GM21390 (cell line): ENCODE measurements around the gene COL27A1.
"Not testable (repeated sequence)": the region's sequence is repeated elsewhere in the genome, so short reads cannot be mapped to it uniquely, and the experiment has no call there.

Source experiments
- ATAC-seq: cut with Tn5 transposase; IDR thresholded peaks from one replicate; pipeline ENCODE4 v1.9.1; 2021; ENCODE audit not compliant: unreplicated experiment

Gene COL27A1

DNA sequence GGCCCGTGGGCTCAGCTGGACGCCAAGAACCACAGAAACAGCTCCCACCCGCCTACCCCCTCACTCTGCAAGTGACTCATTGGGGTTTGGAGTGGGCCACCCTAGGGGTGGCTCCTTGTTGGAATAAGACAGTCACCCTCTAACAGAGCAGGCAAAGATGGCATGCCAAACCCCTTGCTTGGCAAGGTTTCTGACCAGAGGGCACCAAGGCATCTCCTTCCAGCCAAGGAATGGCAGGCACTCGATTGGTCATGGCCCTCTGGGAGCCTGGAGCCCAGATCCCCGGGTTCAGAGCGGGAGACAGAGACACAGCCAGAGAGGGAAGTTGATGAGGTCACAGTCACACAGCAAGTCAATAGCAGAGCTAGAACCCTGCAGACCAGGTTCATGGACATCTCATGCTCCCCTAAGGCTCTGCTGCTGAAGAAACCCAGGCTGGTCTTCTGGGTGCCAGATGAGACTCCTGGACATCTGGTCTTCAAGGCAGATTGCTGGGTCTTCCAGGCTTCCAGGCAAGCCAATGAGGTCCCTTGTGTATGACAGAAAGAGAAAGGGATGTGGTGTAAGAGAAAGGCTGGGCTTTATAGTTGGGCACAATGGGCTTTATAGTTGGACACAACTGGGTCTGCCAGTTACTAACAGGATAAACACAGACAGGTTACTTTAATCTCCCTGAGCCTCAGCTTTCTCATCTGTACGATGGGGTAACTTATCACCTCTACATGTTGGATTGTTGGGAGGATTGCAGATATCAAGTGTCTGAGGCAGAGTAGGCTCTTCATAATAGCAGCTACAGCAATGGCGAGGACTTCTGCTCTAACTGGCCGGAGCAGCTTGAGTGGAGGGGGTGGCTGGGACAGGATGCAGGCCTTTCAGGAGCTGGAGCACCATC lies 33.0 kb upstream of the COL27A1 start:
- ATAC-seq, result no peak

DNA sequence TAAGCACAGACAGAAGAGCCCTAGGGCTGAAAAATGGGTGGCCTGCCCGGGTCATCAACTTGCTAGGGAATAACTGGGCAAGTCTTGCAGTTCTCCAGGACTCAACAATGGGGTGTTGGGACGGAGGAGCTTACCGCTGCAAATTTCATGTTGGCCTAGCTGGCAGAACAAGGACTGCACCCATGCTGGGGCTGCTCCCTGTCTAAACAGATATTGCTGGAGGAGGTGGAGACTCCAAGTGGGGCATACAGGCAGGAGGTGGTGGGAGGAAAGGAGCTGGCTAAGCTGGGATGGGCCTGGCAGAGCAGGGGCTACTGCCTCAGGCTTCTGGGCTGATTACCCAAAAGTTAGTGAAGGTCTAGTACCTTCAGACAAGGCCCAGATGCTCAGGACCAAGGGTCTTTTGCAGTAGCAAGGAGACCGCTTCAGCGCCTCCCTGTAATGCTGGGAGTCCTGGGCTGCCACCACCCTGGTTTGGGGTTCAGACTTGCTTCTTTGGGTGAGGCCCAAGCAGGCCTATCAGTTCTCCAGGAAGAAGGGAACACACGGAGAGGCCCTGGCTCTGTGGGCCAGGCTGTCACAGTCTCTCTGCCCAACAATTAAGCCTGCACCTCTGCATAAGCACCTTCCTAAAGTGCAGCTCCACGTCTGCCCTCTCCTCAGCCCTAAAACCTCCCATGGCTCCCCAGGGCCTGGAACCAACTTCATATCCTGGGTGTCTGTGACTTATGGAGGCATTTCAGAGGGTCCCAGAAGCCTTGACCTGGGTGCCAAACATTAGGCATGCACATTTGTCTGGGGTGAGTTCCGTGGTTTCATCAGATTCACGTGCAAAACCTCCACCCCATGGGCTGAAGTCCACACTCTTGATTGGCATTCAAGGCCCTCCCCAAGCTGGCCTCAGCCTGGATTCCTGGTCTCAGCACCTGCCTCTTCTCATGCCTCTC lies 32.0 kb upstream of the COL27A1 start:
- no peak for ATAC-seq

DNA sequence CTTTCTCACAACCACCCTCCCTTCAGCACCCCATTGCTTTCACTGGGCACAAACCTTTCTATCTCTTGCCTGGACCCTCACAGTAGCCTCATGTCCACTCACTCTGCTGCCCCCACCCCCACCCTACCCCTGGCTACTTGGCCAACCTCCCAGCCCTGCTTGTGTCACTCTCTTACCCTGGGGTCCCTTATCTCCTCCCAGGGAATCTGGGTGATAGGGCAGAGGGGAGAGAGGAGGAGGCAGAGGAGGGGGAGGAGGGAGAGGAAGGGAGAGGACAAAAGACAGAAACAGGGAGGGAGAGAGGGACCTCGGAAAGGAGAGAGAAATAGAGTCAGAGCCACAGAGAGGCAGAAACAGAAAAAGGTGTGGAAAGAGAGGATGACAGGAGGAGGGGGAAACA lies 31.2 kb upstream of the COL27A1 start:
- no peak for ATAC-seq

DNA sequence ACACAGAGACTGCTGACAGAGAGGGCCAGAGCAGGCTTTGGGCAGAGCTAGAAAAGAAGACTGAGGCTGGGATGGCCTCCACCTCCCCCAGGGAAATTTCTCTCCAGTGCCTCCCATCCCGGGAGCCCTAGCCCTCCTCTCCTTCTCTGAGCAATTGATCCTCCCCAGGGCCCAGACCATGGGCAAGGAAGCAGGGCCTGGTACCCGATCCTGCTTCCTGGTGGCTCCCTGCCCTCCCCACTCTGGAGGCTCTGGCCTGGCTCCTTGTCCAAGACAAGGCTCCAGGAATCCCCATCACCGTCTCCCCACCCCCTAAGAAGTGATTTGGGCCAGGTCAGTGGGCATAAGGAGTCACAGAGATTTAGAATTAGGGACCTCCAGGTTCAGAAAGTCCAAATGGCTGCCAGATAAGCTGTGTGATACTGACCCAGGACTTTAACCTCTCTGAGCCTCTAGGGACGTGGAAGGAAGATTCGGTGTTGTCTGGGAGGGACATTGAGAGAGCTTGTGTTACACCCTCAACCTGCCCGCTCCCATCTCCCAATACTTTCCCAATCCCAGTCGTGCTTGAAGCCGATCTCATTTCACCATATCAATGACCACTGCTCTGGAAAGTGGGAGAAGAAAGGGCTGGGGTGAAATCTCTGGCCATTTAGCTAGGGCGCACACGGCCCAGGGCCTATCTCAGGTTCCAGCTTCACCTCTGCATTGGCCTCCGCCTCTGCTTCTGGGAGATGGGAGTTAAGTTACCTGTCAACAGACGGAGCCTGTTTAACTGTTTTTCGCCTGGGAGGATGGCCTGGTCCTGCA lies 30.5 kb upstream of the COL27A1 start:
- no peak for ATAC-seq

DNA sequence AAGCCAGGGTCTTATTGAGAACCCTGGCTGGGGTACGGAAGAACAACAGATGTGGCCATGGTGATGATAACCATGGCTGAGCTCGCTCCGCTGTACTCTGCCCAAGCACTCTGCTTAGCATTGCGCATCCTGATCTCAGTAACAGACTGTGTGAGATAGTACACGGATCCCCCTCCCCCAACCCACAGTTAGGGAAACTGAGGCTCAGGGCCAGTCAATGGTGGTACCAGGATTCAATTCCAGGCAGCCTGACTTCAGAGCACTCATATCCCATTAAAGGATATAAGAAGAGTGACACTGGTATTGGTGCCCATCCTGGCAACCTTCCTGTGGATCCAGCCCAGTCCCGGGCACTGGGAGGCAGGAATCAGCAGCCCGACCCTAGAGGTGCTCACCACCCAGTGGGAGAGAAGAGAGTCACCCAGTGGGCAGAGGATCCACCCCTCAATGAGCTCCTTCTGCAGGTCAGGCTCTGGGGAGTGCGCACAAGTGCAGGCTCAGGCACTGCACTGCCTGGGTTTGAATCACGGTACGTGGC lies 29.8 kb upstream of the COL27A1 start:
- no peak for ATAC-seq

DNA sequence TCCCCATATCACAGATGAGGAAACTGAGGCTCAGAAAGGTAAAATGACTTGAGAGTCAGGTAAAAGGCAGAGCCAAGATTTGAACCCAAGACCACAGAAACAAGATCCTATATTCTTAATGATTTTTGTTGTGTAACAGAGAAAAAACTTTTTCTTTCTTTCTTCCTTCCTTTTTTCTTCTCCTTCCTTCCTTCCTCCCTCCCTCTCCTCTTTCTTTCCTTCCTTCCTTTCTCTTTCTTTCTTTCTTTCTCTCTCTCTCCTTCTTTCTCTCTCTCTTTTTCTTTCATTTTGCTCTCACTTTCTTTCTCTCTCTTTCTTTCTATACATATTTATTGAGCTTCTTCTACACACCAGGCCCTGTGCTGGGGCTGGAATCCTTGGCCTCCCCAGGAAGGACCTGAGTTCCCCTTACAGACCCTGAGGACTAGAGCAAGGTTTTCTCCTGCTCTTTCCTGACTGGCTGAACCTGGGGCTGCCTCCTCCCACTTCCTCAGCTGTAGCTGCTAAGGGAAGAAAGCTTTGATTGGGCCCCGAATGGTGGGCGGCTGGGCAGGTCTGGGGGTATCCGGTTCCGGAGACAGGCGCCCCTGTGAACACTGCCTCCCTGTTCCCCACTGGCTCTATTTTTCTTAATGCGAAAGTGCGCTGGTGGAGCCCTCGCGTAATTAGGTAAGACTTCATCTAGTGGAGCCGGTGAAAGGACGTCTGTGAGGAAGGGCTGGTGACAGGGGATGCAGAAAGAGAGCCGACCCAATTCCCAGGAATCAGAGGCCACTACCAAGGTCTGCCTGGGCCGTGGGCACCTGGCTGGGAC lies 28.9 kb upstream of the COL27A1 start:
- ATAC-seq, result no peak

DNA sequence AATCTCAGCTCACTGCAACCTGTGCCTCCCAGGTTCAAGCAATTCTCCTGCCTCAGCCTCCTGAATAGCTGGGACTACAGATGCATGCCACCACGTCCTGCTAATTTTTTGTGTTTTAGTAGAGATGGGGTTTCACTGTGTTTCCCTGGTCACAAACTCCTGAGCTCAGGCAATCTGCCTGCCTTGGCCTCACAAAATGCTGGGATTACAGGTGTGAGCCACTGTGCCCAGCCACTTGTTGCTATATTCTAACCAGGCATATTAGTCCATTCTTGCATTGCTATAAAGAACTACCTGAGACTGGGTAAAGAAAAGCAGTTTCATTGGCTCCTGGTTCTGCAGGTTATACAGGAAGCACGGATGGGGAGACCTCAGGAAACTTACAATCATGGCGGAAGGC lies 26.6 kb upstream of the COL27A1 start:
- ATAC-seq, result not testable (repeated sequence)

DNA sequence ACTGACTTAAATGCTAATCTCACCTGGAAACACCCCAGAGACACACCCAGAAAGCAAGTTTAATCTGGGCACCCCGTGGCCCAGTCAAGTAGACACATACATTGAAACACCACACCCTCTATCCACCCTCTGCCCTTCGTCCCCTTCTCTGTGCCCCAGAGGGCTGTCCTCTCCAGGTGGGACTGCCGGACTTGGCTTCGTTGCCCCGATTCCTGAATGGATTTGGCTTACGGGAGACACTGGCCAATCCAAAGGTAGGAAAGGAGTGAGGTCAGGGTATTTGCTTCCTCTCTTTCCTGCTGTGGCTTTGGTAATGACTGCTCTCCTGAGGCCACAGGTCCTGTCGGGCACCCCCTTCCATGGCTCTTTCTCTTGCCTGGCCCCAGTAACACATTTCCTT lies 25.2 kb upstream of the COL27A1 start:
- no peak for ATAC-seq

DNA sequence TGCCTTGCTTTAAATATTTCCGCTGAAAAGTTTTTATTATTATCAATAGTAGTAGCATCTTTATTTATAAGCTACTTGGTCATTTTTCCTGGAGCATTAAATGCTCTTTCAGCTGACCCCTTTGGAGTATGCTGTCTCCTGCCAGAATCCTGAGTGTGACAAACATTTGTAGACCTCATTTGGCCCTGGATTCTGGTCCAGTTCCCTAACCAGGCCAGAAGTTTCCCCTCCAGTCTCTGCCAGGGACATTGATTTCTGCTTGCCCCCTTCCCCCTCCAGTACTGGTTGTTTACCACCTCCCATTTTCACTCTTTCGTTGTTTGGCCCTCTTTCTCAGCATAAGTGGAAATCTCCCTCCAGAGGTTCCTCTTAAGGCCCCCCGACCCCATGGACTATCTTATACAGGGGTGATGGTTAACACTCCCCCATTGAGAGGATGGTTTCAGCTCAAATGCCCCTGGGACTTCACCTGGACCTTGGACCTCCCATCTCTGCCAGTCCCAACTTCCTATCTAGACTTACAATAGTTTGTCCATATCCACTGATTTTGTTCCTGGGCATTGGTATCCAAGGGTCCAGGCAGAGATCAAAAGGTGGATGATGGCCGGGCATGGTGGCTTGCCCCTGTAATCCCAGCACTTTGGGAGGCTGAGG lies 24.6 kb upstream of the COL27A1 start:
- ATAC-seq, result no peak

DNA sequence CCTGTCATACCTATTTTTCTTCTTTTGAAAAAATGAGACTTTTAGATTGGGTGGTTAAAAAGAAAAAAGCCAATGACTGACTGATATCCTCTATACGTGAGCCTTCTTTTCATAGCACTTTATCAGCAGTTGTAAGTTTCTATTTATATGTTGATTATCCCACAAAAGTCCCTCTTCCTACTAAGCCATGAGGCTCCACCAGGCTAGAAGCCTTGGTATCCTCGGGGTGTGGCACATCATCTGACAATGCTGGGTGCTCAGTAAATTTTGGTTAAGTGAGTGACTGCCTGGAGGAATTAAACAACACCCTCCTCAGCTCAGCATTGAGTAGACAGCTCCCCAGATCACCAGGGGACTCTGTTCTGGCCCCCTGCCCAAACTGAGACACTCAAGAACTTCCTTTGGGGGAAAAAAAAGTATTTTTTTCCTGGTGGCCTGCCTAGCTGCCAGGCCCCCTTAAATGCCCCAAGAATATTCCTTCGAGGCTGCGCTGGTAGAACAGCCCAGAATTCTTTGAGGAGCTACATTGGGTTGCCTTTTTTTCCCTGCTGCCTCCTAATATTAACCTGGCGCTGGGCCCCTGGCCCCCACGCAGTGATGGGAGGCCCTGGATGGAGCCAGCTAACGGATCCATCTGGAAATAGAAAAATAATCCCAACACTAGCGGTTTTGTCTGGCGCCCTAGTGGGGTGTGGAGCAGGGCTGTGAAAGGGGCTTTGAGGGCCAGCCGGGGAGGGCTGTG lies 23.4 kb upstream of the COL27A1 start:
- no peak for ATAC-seq

DNA sequence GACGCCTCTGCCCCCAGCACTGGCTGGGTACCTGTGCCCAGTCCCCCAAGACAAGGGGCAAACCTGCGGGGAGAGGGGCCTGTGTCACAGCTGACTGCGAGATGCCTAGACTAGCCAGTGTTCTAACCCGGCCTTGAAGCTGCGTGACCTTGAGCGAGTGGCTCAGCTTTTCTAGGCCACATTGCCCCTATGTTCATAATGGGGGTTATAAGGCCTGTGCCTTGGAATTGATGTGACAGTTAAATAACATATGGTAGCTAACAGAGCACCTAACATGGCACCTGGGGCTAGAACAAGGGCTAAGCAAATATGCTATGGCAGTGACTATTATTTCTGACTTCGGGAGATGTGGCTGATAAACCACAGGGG lies 22.8 kb upstream of the COL27A1 start:
- no peak for ATAC-seq

DNA sequence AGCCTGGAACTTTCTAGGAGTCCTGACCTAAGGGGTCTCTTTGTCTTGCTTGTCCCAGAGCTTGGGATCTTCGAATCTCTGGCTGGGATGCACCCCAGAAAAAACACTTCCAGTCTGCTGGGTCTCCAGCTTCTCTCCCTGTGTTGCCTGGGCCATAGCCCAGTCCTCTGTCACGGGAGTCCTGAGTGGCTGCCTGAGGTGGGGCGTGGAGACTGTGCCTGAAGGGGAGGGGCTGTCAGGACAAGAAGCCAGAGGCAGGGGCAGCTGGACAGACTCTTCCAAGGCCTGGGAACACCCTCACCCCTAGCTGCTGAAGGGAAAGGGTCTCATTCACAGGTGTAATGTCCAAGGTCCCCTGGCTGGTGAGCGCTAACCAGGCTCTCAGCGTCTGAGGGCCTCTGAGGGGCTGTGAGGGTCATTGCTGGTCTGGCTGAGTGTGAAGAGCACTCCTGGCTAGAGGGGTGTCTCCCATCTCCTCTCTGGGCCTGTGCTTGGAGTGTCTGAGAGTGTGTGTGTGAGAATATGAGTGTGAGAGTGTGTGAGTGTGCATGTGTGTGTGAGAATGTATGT lies 20.4 kb upstream of the COL27A1 start:
- ATAC-seq, result no peak

DNA sequence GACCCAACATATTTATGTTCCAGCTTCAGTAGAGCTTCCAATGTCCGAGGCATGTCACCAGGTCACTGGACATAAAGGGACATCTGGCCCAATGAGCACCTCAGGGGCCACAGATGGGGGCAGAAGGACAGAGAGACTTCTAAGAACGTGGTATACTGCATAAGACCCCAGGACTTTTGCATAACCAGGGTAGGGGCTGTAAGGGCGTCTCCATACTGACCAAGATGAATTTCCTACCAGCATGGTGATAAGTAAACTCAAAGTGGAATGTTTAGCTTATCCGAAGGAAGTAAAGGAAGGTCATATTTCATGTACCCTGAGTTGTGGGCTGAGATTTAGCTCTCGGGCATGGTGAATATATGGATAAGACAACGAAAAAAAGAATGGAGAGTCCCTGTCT lies 17.5 kb upstream of the COL27A1 start:
- no peak for ATAC-seq

DNA sequence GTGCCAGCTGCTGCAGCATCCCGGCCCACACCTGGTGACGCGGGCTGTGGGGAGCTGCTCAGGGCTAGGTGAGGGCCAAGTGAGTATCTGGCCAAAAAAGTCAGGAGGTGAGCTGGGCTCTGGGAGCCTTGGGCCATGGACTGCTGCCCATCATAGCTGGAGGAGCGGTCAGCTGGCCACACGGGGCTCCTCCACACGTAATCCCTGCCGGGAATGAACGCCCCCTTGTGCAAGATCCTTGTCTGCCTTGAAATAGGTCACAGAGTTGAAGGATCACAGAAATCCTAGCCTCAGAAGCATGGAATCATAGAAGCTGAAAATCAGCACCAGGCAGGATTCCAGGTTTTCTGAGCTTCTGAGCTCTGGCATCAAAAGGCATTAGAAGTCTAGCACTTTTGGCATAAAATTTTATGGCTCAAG lies 16.8 kb upstream of the COL27A1 start:
- ATAC-seq, result no peak

DNA sequence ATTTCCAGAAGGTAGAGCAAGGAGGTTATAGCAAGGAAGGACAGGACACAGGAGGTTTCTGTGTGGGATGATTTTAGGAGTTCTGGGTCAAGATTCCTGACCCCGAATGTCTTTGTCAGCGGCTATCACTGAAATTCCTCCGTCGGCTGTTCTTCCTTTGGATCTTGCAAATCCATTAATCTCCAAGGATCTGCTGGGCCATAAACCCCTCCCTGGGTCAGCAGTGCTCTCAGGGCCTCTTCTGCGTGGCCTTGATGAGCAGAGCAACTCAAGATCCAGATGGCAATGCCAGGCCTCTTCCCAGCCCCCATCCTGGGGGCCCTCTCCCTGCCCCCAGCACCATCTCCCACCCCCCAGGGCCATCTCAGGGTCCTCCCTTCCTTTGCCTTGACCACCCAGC lies 16.3 kb upstream of the COL27A1 start:
- ATAC-seq, result no peak

DNA sequence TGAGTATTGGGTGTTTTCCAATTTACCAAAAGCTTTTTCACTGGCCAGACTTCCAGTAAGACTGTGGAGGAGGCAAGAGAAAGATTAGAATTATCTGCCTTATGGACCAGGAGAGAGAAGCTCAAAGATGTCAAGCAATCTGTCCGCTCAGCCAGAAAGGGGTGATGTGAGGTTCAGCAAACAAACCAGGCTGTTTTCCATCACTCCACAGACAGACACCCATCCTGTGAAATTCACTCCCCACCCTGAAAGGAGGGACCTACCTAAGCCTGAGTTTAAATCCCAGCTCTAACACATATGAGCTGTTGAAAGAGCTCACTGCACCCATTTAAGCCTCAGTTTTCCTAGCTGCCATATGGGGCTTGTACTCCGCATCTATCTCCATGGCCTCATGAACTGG lies 14.9 kb upstream of the COL27A1 start:
- ATAC-seq, result no peak

DNA sequence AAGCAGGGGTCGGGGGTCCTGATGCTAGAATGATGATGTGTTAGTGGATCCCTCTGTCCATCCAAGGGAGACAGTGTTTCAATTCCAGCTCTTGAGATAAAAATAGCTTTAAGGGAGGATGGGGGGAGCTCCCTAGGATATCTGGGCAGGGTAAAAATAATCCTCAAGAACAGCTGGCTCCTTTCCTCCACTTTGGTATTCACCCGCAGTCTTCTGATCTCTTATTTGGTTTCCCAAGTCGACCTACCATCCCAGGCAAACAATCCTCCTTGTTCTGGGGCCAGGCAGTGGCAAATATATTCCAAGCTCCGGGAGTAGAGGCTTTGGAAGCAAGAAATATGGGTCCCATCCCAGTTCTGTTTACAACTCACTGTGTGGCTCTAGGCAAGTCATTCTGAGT lies 14.5 kb upstream of the COL27A1 start:
- no peak for ATAC-seq

DNA sequence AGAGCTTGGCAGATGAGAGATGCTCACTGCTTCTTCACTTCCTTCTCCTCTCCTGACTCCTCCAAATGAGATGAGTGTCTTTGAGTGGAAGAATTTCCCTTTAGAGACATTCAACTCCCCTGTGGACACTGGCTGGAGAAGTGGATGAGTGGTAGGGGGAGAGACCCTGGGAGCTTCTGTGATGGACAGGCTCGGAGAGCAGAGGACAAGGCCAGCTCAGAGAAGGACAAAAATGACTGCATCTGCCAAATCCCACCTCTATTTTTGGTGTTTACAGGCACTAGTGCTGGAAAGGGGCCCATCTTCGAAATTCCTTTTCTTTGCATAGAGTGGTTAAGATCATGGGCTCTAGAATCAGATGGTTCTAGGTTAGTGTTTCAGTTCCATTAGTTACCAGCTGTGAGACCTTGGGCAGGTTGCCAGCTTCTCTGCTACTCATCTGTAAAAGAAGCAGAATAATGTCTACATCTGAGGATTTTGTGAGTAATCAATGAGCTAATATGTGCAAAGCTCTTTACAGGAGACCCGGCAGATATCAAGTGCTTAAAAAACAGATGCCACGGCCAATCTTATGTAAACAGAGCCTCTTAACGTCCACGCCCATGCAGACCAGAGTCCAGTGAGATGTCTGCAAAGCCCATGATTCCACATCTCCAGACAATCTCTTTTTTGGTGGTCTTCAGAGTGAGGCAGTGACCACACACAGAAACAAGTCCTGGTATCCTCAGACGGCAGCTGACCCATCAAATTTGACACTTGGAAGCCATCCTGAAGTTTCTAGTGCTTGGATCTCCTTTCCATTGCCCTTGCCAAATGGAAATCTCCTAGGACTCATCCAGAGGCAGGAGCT lies 13.6 kb upstream of the COL27A1 start:
- no peak for ATAC-seq
